K562 (cell line): ENCODE results near the gene FBXO21. TPM values are rescaled to one million over a fixed set of nuclear protein-coding genes. Genes with fewer than 3 reads are reported as not detected.

Experiments
- ATAC-seq: fragments of 200-7000 bp; cut with Tn5 transposase; 3 replicates; pipeline ENCODE4 v1.9.1; 2020; ENCODE audit warnings: moderate library complexity
- BruUV-seq: library from RNA; stranded (reverse); fragments of 400-500 nt; replicated peaks from 2 replicates; lab custom pipeline; 2021; lab: Mats Ljungman, UMichigan
- CTCF ChIA-PET: fragments of 300-600 bp; formaldehyde crosslinking; extraction: SDS; loops from one replicate; lab custom pipeline; 2021; ENCODE audit warnings: low intra/inter-chr PET ratio; lab: Yijun Ruan, JAX
- POLR2A ChIA-PET: fragments of 300-600, 350-650 bp; sonication (Branson Sonifier 250); formaldehyde crosslinking; extraction: SDS; loops from one replicate; lab custom pipeline; 2021; ENCODE audit warnings: antibody characterized with exemption, inconsistent platforms; lab: Yijun Ruan, JAX
- DNase-seq, 4 experiments: peaks; one replicate each; pipeline versions ENCODE4 v3.0.0 to v3.0.0-alpha.2; 2011 to 2018; ENCODE audit warnings: low spot score in 3 of 4, mixed read lengths in 3 of 4; ENCODE audit errors: extremely low read depth in 1 of 4
- FAIRE-seq: peaks from 2 replicates; lab custom pipeline; 2011; peaks lifted over from hg19 to GRCh38; lab: Jason Lieb, UNC
- H2AFZ ChIP-seq: 2 replicates; pipeline ENCODE4 v1.6.0; 2011; ENCODE audit warnings: low read depth, low read length, control low read depth, inconsistent platforms
- H3K27ac ChIP-seq: fragments of 200-600 bp; 3 replicates; pipeline ENCODE4 v1.8.0; 2011; ENCODE audit warnings: low read depth, mild to moderate bottlenecking, control low read depth, inconsistent platforms, low read length, moderate library complexity, mixed read lengths; ENCODE audit errors: extremely low read depth
- H3K27me3 ChIP-seq, 2 experiments: fragments of 300-600 bp in 1 of 2; 2 replicates in 1 of 2; 3 replicates in 1 of 2; pipeline versions ENCODE4 v1.6.0 to v1.8.0; 2011; ENCODE audit warnings: inconsistent platforms in 2 of 2, low read length in 2 of 2, mild to moderate bottlenecking in 1 of 2, mixed read lengths in 1 of 2, moderate library complexity in 1 of 2; ENCODE audit not compliant: control insufficient read depth in 2 of 2, insufficient read depth in 2 of 2
- H3K36me3 ChIP-seq: fragments of 300-600 bp; 3 replicates; pipeline ENCODE4 v1.8.0; 2011; ENCODE audit warnings: mild to moderate bottlenecking, low read length, inconsistent platforms; ENCODE audit not compliant: control insufficient read depth, insufficient read depth
- H3K4me1 ChIP-seq, 2 experiments: fragments of 200-600 bp in 1 of 2; replicated peaks in 1 of 2; 2 replicates in 1 of 2; 3 replicates in 1 of 2; pipeline versions ENCODE4 v1.5.1 to v1.8.0; 2011; ENCODE audit warnings: inconsistent platforms in 2 of 2, low read length in 2 of 2, mild to moderate bottlenecking in 1 of 2, mixed read lengths in 1 of 2, moderate library complexity in 1 of 2; ENCODE audit not compliant: control insufficient read depth in 2 of 2, insufficient read depth in 2 of 2
- H3K4me2 ChIP-seq: 2 replicates; pipeline ENCODE4 v1.6.1; 2011; ENCODE audit warnings: low read length, control low read depth, inconsistent platforms, mixed read lengths; ENCODE audit not compliant: insufficient read depth
- H3K4me3 ChIP-seq: fragments of 200-600 bp; sonication (generic), shearing (Covaris generic); 2 replicates; pipeline ENCODE4 v1.5.1; 2016; ENCODE audit warnings: control low read depth, inconsistent platforms
- H3K79me2 ChIP-seq: fragments of 200-600 bp; 3 replicates; pipeline ENCODE4 v1.8.0; 2011; ENCODE audit warnings: low read length, inconsistent platforms; ENCODE audit not compliant: control insufficient read depth, insufficient read depth
- H3K9ac ChIP-seq, 2 experiments: 2 replicates each; pipeline versions ENCODE4 v1.6.0 to v1.6.1; 2011; ENCODE audit warnings: low read depth in 2 of 2, low read length in 2 of 2, control low read depth in 1 of 2, inconsistent platforms in 1 of 2, mild to moderate bottlenecking in 1 of 2, mixed read lengths in 1 of 2; ENCODE audit not compliant: insufficient read depth in 1 of 2
- H3K9me1 ChIP-seq: one replicate; pipeline ENCODE4 v1.6.0; 2011; ENCODE audit warnings: inconsistent platforms, mild to moderate bottlenecking, low read length, moderate library complexity; ENCODE audit not compliant: control insufficient read depth, insufficient read depth
- H3K9me3 ChIP-seq: replicated peaks from 2 replicates; pipeline ENCODE4 v1.5.1; 2011; ENCODE audit warnings: low read depth, low read length, inconsistent platforms; ENCODE audit not compliant: control insufficient read depth, insufficient read depth
- H4K20me1 ChIP-seq: replicated peaks from 2 replicates; pipeline ENCODE4 v1.6.1; 2011; ENCODE audit warnings: low read length, inconsistent platforms, mixed read lengths; ENCODE audit not compliant: control insufficient read depth, insufficient read depth
- ATF3 ChIP-seq, 2 experiments: fragments of 450-650 bp in 1 of 2; sonication (generic) in 1 of 2; formaldehyde crosslinking in 1 of 2; IDR thresholded peaks in 1 of 2; conservative IDR thresholded peaks in 1 of 2; 2 replicates each; pipeline versions ENCODE4 v1.6.1 to v1.8.1; 2016 to 2023; ENCODE audit warnings: mild to moderate bottlenecking in 2 of 2, moderate library complexity in 2 of 2, inconsistent platforms in 1 of 2, missing genetic modification reagents in 1 of 2
- CTBP1 ChIP-seq: fragments of 450-650 bp; IDR thresholded peaks from 2 replicates; pipeline ENCODE4 v1.6.1; 2016; ENCODE audit warnings: borderline replicate concordance
- FOSL1 ChIP-seq: fragments of 200-800 bp; sonication (Bioruptor generic); conservative IDR thresholded peaks from 2 replicates; pipeline ENCODE4 v1.6.1; 2016; ENCODE audit warnings: missing genetic modification characterization, missing compliant biosample characterization
- HIVEP1 ChIP-seq: fragments of 250-450 bp; sonication (Bioruptor Pico); IDR thresholded peaks from 2 replicates; pipeline ENCODE4 v1.4.0; 2020; ENCODE audit warnings: mild to moderate bottlenecking
- JUND ChIP-seq, 2 experiments: IDR thresholded peaks; 2 replicates in 1 of 2; 3 replicates in 1 of 2; pipeline ENCODE4 v1.6.1; 2011; ENCODE audit warnings: borderline replicate concordance in 2 of 2, low read depth in 2 of 2, low read length in 2 of 2, improper control_type of control experiment in 1 of 2, missing biosample characterization in 1 of 2, missing genetic modification characterization in 1 of 2, missing genetic modification reagents in 1 of 2
- KDM1A ChIP-seq, 2 experiments: fragments of 450-650 bp; IDR thresholded peaks; 2 replicates each; pipeline ENCODE4 v1.6.1; 2016; ENCODE audit warnings: mild to moderate bottlenecking in 2 of 2
- KDM5B ChIP-seq: fragments of 200-600 bp; sonication (generic); IDR thresholded peaks from 2 replicates; pipeline ENCODE4 v1.6.1; 2012; ENCODE audit warnings: low read depth, mild to moderate bottlenecking, moderate library complexity, low read length, control low read depth, inconsistent platforms; ENCODE audit not compliant: insufficient replicate concordance
- MBD1 ChIP-seq: fragments of 250-450 bp; sonication (Bioruptor Pico); IDR thresholded peaks from 2 replicates; pipeline ENCODE4 v1.8.0; 2022; ENCODE audit warnings: inconsistent platforms
- MCM3 ChIP-seq: fragments of 450-650 bp; IDR thresholded peaks from 2 replicates; pipeline ENCODE4 v1.6.1; 2016
- PKNOX1 ChIP-seq: fragments of 450-650 bp; IDR thresholded peaks from 2 replicates; pipeline ENCODE4 v1.6.1; 2016
- PREB ChIP-seq: sonication (generic); formaldehyde crosslinking; IDR thresholded peaks from 2 replicates; pipeline ENCODE4 v1.8.1; 2023; ENCODE audit warnings: mild to moderate bottlenecking, missing genetic modification reagents
- PTTG1 ChIP-seq: fragments of 450-650 bp; IDR thresholded peaks from 2 replicates; pipeline ENCODE4 v1.6.1; 2016; ENCODE audit warnings: low read depth, mild to moderate bottlenecking, missing genetic modification characterization, missing compliant biosample characterization
- RCOR1 ChIP-seq, 2 experiments: IDR thresholded peaks; 2 replicates each; pipeline ENCODE4 v1.6.1; 2012; ENCODE audit warnings: low read depth in 2 of 2, low read length in 2 of 2, borderline replicate concordance in 1 of 2, improper control_type of control experiment in 1 of 2
- ZNF280A ChIP-seq: fragments of 450-650 bp; IDR thresholded peaks from 2 replicates; pipeline ENCODE4 v1.6.1; 2018; ENCODE audit warnings: mild to moderate bottlenecking, low read depth; ENCODE audit not compliant: partially characterized antibody
- ZSCAN29 ChIP-seq: fragments of 450-650 bp; IDR thresholded peaks from 2 replicates; pipeline ENCODE4 v1.6.1; 2017
- WGBS: fragments of 100-300 bp; shearing (Covaris generic); methylation state at CpG from one replicate; pipeline ENCODE4 v1.1.6; 2016; ENCODE audit warnings: low coverage, mixed read lengths; ENCODE audit not compliant: insufficient coverage; ENCODE audit errors: missing lambda C conversion rate; 5-methylcytosine and 5-hydroxymethylcytosine counted together
- in situ Hi-C: fragments of 300-500 bp; cut with MboI; formaldehyde crosslinking; loops from 4 replicates; pipeline ENCODE4 v1.15.0; 2018; ENCODE audit warnings: inconsistent platforms, mixed read lengths
- intact Hi-C: fragments of 100-400 bp; cut with micrococcal nuclease; formaldehyde crosslinking; loops from 2 replicates; pipeline ENCODE4 v1.14.2; 2022
- polyA plus RNA-seq, 8 experiments: library from polyadenylated mRNA; depleted of rRNA in 4 of 8; stranded (reverse) in 5 of 8; unstranded in 3 of 8; fragments of >200 nt; fragmentation: Nextera tagmentation in 2 of 8; fragmentation: Illumina TruSeq in 1 of 8; extraction: Ambion mirVana in 2 of 8; extraction: Trizol in 1 of 8; gene quantifications; 2 replicates each; pipeline versions ENCODE4 v1.2.1 to v1.2.3, GENCODE V29; 2011 to 2014; ENCODE audit warnings: inconsistent platforms in 1 of 8, missing spikeins in 1 of 8
- total RNA-seq, 7 experiments: library from RNA; depleted of rRNA in 6 of 7; stranded (reverse); fragments of >200 nt in 6 of 7; fragmentation: Illumina TruSeq in 2 of 7; extraction: Trizol in 2 of 7; gene quantifications; 2 replicates each; pipeline versions ENCODE4 v1.2.1 to v1.2.3, GENCODE V29; 2011 to 2021; ENCODE audit warnings: low replicate concordance in 1 of 7

The FBXO21 gene
- total and polyA plus RNA-seq, 9 of the 15 experiments (the other 6 are each of a cell fraction or from before 2014, with no cell fraction given): 3.0 to 50.9 (median 9.1) TPM

GRCh38 chr12:117228239-117228638, 38.0 kb upstream of the FBXO21 start:
- BruUV-seq: no TSS peak
- intact Hi-C loops (no loop called here), in situ Hi-C loops (no loop called here)
- 0 out of 3 replicates have a peak, but pooled peaks have one; percentile 36 for ATAC-seq
- H3K79me2 ChIP-seq: no peaks in the 10 kb centered on the region
- no peaks in the 10 kb centered on the region for H4K20me1 ChIP-seq
- H3K27ac ChIP-seq: no peak overlapping the region
- H3K9ac ChIP-seq: no peak overlapping the region
- H3K4me2 ChIP-seq: no peak overlapping the region
- H3K4me1 ChIP-seq: no peaks in the 10 kb centered on the region
- no peaks in the 10 kb centered on the region for H3K9me1 ChIP-seq
- WGBS: 0% methylated on average over 2 of the region's 2 CpGs
- CTCF ChIA-PET: no interaction called here
- no peak overlapping the region for H2AFZ ChIP-seq
- no peak for FAIRE-seq
- POLR2A ChIA-PET: no interaction called here
- H3K27me3 ChIP-seq: peaks cover 12 to 36% of the 10 kb centered on the region in 2 experiments; a peak in 4 of 5 replicates
- DNase-seq: no peak
- H3K9me3 ChIP-seq: no peaks in the 10 kb centered on the region
- no peaks in the 10 kb centered on the region for H3K36me3 ChIP-seq
- no peak overlapping the region for H3K4me3 ChIP-seq
- TF ChIP-seq PTTG1 (no peak), FOSL1 (tag) (0 out of 2 replicates have a peak, but pooled peaks have one; percentile 17), MBD1 (CRISPR knock-in tag) (no peak), HIVEP1 (CRISPR knock-in tag) (no peak), PREB (CRISPR knock-in tag) (no peak), ZSCAN29 (no peak), MCM3 (no peak), CTBP1 (peak; percentile 57; the same call in 1 of the 2 replicates), KDM1A (IDR thresholded peaks at IDR 0.05) (peak in 1 of 2 experiments; percentile 26; a peak in 1 of 4 replicates), JUND (IDR thresholded peaks at IDR 0.05; ENCODE audit: borderline replicate concordance, low read depth, low read length) (peak; percentile 57), JUND (tag; IDR thresholded peaks at IDR 0.05; ENCODE audit: borderline replicate concordance, low read depth, low read length) (peak; percentile 50; the same call in 1 of the 3 replicates), KDM5B (no peak), RCOR1 (IDR thresholded peaks at IDR 0.05; ENCODE audit: borderline replicate concordance in 1 of 2, low read depth in 2 of 2, low read length in 2 of 2) (peak in 1 of 2 experiments; percentile 52; a peak in 1 of 4 replicates), PKNOX1 (peak; percentile 77), ZNF280A (no peak), ATF3 (IDR thresholded peaks at IDR 0.05) (peak; percentile 44; the same call in 1 of the 2 replicates), ATF3 (CRISPR knock-in tag; conservative IDR thresholded peaks at IDR 0.05) (no peak)
